H1 (cell line): ENCODE data around the gene ANO6. TPM values are rescaled to one million over a fixed set of nuclear protein-coding genes. Genes with fewer than 3 reads are reported as not detected.

Experiments
- ATF2 ChIP-seq: IDR thresholded peaks from 2 replicates; pipeline ENCODE4 v1.6.1; 2012; ENCODE audit warnings: low read length, inconsistent platforms
- EGR1 ChIP-seq: IDR thresholded peaks from 2 replicates; pipeline ENCODE4 v1.6.1; 2011; ENCODE audit warnings: low read depth, low read length, borderline replicate concordance
- EP300 ChIP-seq, 2 experiments: IDR thresholded peaks; 1 replicate in 1 of 2; 2 replicates in 1 of 2; pipeline ENCODE4 v1.6.1; 2011 to 2012; ENCODE audit warnings: low read depth in 2 of 2, low read length in 2 of 2, mild to moderate bottlenecking in 2 of 2, borderline replicate concordance in 1 of 2, inconsistent platforms in 1 of 2, moderate library complexity in 1 of 2
- HDAC2 ChIP-seq, 2 experiments: fragments of 300-600 bp in 1 of 2; sonication (generic) in 1 of 2; IDR thresholded peaks; 2 replicates each; pipeline ENCODE4 v1.6.1; 2011 to 2012; ENCODE audit warnings: low read depth in 2 of 2, low read length in 2 of 2, mild to moderate bottlenecking in 2 of 2, moderate library complexity in 2 of 2, borderline replicate concordance in 1 of 2, inconsistent platforms in 1 of 2
- POU5F1 ChIP-seq: IDR thresholded peaks from 2 replicates; pipeline ENCODE4 v1.6.1; 2011; ENCODE audit warnings: low read depth, mild to moderate bottlenecking, low read length, moderate library complexity
- RNF2 ChIP-seq: fragments of 200-900, 300-1000 bp; sonication (generic); IDR thresholded peaks from 2 replicates; pipeline ENCODE4 v1.7.1; 2016; ENCODE audit warnings: borderline replicate concordance, low read depth, mild to moderate bottlenecking, antibody characterized with exemption, low read length; ENCODE audit not compliant: poor library complexity, severe bottlenecking; ENCODE audit errors: missing control alignments
- SP2 ChIP-seq: IDR thresholded peaks from 2 replicates; pipeline ENCODE4 v1.6.1; 2012; ENCODE audit warnings: mild to moderate bottlenecking, low read length, inconsistent platforms
- TBP ChIP-seq: IDR thresholded peaks from 2 replicates; pipeline ENCODE4 v1.6.1; 2011; ENCODE audit warnings: low read depth, low read length, improper control_type of control experiment
- polyA plus RNA-seq, 7 experiments: library from polyadenylated mRNA; depleted of rRNA in 3 of 7; stranded (reverse) in 5 of 7; unstranded in 2 of 7; fragments of >200 nt in 5 of 7; fragments of 200-250 nt in 2 of 7; gene quantifications; 1 replicate in 5 of 7; 2 replicates in 1 of 7; 4 replicates in 1 of 7; pipeline versions ENCODE4 v1.2.1 to v1.2.3, GENCODE V29; 2011 to 2013; ENCODE audit warnings: missing spikeins in 2 of 7, mixed read lengths in 2 of 7
- total RNA-seq: library from RNA; stranded (reverse); fragmentation: NEBNext Ultra II Directional; extraction: Animal tissue kit (Norgen Biotek cat#: 25700); gene quantifications from 2 replicates; pipeline ENCODE4 v1.2.1, GENCODE V29; 2021

Gene ANO6
- total and polyA plus RNA-seq, 2 of the 8 experiments (the other 6 are each of a cell fraction or from before 2014, with no cell fraction given) = 15.1 to 39.7 TPM

DNA sequence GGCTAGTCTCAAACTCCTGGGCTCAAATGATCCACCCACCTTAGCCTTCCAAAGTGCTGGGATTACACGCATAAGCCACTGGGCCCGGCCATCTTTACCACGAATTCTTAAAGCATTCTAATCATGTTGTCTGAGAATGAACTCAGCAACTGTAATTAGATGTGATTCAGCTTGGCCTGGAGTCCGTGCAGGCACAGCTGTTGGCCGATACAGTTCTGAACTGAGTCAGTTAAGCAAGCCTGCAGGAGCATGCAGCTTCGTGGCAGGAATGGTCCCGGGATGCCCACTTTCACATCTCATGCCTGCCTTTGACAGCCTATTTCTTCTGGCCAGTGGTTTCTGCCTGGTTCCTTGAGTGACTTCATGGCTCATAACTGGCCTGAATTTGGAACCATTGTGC is 194.1 kb downstream of the ANO6 start (continued):
- no peak for TF ChIP-seq RNF2
- TF ChIP-seq ATF2 = no peak
- no peak for TF ChIP-seq HDAC2 (IDR thresholded peaks at IDR 0.05; ENCODE audit: borderline replicate concordance in 1 of 2, low read depth in 2 of 2, low read length in 2 of 2)
- TF ChIP-seq EGR1 = no peak
- TF ChIP-seq SP2 = no peak
- no peak for TF ChIP-seq POU5F1
- TF ChIP-seq EP300 (IDR thresholded peaks at IDR 0.05; ENCODE audit: borderline replicate concordance in 1 of 2, low read depth in 2 of 2, low read length in 2 of 2) = no peak
- TF ChIP-seq TBP = no peak
